C4-2B (cell line): Measurements from ENCODE around the gene VTI1A.

Experiments used
- CTCF ChIP-seq: fragments of 450-650 bp; conservative IDR thresholded peaks from 2 replicates; pipeline ENCODE4 v1.5.1; 2017; ENCODE audit warnings: mild to moderate bottlenecking
- ZFX ChIP-seq: fragments of 450-650 bp; IDR thresholded peaks from 2 replicates; pipeline ENCODE4 v1.6.1; 2017

DNA sequence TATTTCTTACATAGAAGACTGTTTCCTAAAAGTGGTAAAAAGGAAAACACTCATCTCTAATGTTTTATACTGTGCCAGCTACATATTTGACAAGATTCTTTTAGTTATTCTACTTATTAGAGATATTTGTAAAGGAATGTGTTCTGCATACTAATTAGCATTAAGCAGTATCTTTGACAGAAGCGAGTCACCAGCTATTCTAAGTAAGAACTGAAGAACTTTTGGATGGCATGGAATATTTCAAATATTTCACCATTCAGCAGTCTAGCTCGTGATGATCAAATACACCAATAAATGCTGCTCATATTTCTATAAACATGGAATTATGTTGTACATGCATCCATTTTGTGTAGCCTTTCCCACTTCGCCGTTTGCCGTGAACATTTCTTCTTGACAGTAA lies 261.4 kb downstream of the VTI1A start:
- TF ChIP-seq CTCF (no peak), ZFX (no peak)
